H1 (cell line): ENCODE data around the gene ARHGAP32. TPM values are rescaled to one million over a fixed set of nuclear protein-coding genes. Genes with fewer than 3 reads are reported as not detected.

Source experiments
- CTCF ChIA-PET: fragments of 300-600 bp; sonication (Branson Sonifier 250); formaldehyde crosslinking; loops from one replicate; lab custom pipeline; 2021; ENCODE audit not compliant: partially characterized antibody; lab: Charles Lee
- POLR2A ChIA-PET: fragments of 300-600 bp; sonication (Branson Sonifier 250); formaldehyde crosslinking; loops from one replicate; lab custom pipeline; 2021; ENCODE audit warnings: inconsistent platforms; ENCODE audit not compliant: partially characterized antibody; lab: Charles Lee
- DNase-seq, 2 experiments: peaks; one replicate each; pipeline versions ENCODE4 v3.0.0 to v3.0.0-alpha.2; 2010 to 2022; ENCODE audit warnings: low spot score in 2 of 2, low read depth in 1 of 2, mixed read lengths in 1 of 2
- FAIRE-seq: peaks from 2 replicates; lab custom pipeline; 2011; peaks lifted over from hg19 to GRCh38; lab: Jason Lieb, UNC
- H2AFZ ChIP-seq: 2 replicates; pipeline ENCODE4 v1.8.1; 2012; ENCODE audit warnings: low read length, inconsistent platforms
- H2AK5ac ChIP-seq: 2 replicates; pipeline ENCODE4 v1.6.1; 2013; ENCODE audit warnings: low read depth, low read length
- H2BK120ac ChIP-seq: replicated peaks from 2 replicates; pipeline ENCODE3; 2013; ENCODE audit warnings: low read depth, low read length, inconsistent platforms
- H2BK12ac ChIP-seq: 2 replicates; pipeline ENCODE4 v1.6.1; 2013; ENCODE audit warnings: low read depth, low read length
- H2BK15ac ChIP-seq: 2 replicates; pipeline ENCODE4 v1.6.1; 2013; ENCODE audit warnings: low read length
- H2BK20ac ChIP-seq: 2 replicates; pipeline ENCODE4 v1.6.1; 2013; ENCODE audit warnings: low read length
- H2BK5ac ChIP-seq: 2 replicates; pipeline ENCODE4 v1.6.1; 2013; ENCODE audit warnings: low read depth, low read length
- H3K14ac ChIP-seq: 2 replicates; pipeline ENCODE4 v1.6.1; 2013; ENCODE audit warnings: inconsistent platforms; ENCODE audit not compliant: insufficient read length
- H3K18ac ChIP-seq: 2 replicates; pipeline ENCODE4 v1.6.1; 2013; ENCODE audit warnings: low read length; ENCODE audit errors: extremely low read depth
- H3K23ac ChIP-seq: 2 replicates; pipeline ENCODE4 v1.6.1; 2013; ENCODE audit warnings: inconsistent platforms; ENCODE audit not compliant: insufficient read length
- H3K23me2 ChIP-seq: 2 replicates; pipeline ENCODE4 v1.6.1; 2013; ENCODE audit warnings: low read depth, low read length
- H3K27ac ChIP-seq: 2 replicates; pipeline ENCODE4 v1.6.1; 2011; ENCODE audit warnings: low read depth, low read length, inconsistent platforms
- H3K27me3 ChIP-seq, 4 experiments: replicated peaks in 1 of 4; 1 replicate in 1 of 4; 2 replicates in 3 of 4; pipeline versions ENCODE4 v1.6.1 to v1.8.1; 2011 to 2013; ENCODE audit warnings: low read length in 3 of 4, mild to moderate bottlenecking in 3 of 4, inconsistent platforms in 2 of 4, mixed read lengths in 2 of 4, moderate library complexity in 1 of 4; ENCODE audit not compliant: control insufficient read depth in 3 of 4, insufficient read depth in 3 of 4; ENCODE audit errors: extremely low read depth in 1 of 4
- H3K36me3 ChIP-seq, 4 experiments: 2 replicates each; pipeline versions ENCODE4 v1.6.1 to v1.8.1; 2011 to 2013; ENCODE audit warnings: mild to moderate bottlenecking in 4 of 4, low read length in 3 of 4, moderate library complexity in 2 of 4, control low read depth in 1 of 4, inconsistent platforms in 1 of 4; ENCODE audit not compliant: insufficient read depth in 4 of 4, control insufficient read depth in 2 of 4
- H3K4ac ChIP-seq: replicated peaks from 2 replicates; pipeline ENCODE3; 2013; ENCODE audit warnings: low read length, low read depth, mixed read lengths, inconsistent platforms; ENCODE audit not compliant: insufficient read length
- H3K4me1 ChIP-seq, 4 experiments: replicated peaks in 1 of 4; 1 replicate in 1 of 4; 2 replicates in 3 of 4; pipeline versions ENCODE4 v1.6.1 to v1.8.1; 2011 to 2013; ENCODE audit warnings: low read length in 3 of 4, inconsistent platforms in 2 of 4, mixed read lengths in 1 of 4; ENCODE audit not compliant: insufficient read depth in 4 of 4, control insufficient read depth in 3 of 4
- H3K4me2 ChIP-seq, 2 experiments: 2 replicates each; pipeline versions ENCODE4 v1.6.1 to v1.8.1; 2011 to 2013; ENCODE audit warnings: low read depth in 2 of 2, low read length in 2 of 2, control low read depth in 1 of 2, inconsistent platforms in 1 of 2, mild to moderate bottlenecking in 1 of 2; ENCODE audit not compliant: insufficient read depth in 1 of 2
- H3K4me3 ChIP-seq, 4 experiments: fragments of 200-600, 300-600 bp in 1 of 4; sonication (generic), shearing (Covaris generic), sonication (Bioruptor Twin) in 1 of 4; 2 replicates each; pipeline versions ENCODE4 v1.5.1 to v1.8.1; 2011 to 2016; ENCODE audit warnings: low read length in 4 of 4, low read depth in 3 of 4, control low read depth in 2 of 4, inconsistent platforms in 2 of 4, mild to moderate bottlenecking in 2 of 4, mixed read lengths in 1 of 4, moderate library complexity in 1 of 4; ENCODE audit not compliant: insufficient read depth in 2 of 4; ENCODE audit errors: extremely low read depth in 1 of 4
- H3K56ac ChIP-seq: replicated peaks from 2 replicates; pipeline ENCODE3; 2013; ENCODE audit warnings: low read depth, mild to moderate bottlenecking, mixed read lengths, low read length, inconsistent platforms; ENCODE audit not compliant: insufficient read length
- H3K79me1 ChIP-seq: 2 replicates; pipeline ENCODE4 v1.6.1; 2013; ENCODE audit warnings: low read depth, low read length, control low read depth
- H3K79me2 ChIP-seq, 2 experiments: 2 replicates each; pipeline versions ENCODE4 v1.6.1 to v1.8.1; 2012 to 2013; ENCODE audit warnings: low read length in 2 of 2, mild to moderate bottlenecking in 2 of 2, inconsistent platforms in 1 of 2; ENCODE audit not compliant: insufficient read depth in 2 of 2, control insufficient read depth in 1 of 2
- H3K9ac ChIP-seq, 4 experiments: replicated peaks in 1 of 4; 1 replicate in 1 of 4; 2 replicates in 3 of 4; pipeline versions ENCODE4 v1.6.1 to v1.8.1; 2011 to 2013; ENCODE audit warnings: low read depth in 3 of 4, low read length in 3 of 4, control low read depth in 2 of 4, mild to moderate bottlenecking in 2 of 4, moderate library complexity in 2 of 4, inconsistent platforms in 1 of 4; ENCODE audit errors: extremely low read depth in 1 of 4
- H3K9me3 ChIP-seq, 2 experiments: 2 replicates each; pipeline versions ENCODE4 v1.6.1 to v1.8.1; 2012 to 2013; ENCODE audit warnings: mild to moderate bottlenecking in 2 of 2, moderate library complexity in 2 of 2, control low read depth in 1 of 2, inconsistent platforms in 1 of 2, low read depth in 1 of 2, low read length in 1 of 2, mixed read lengths in 1 of 2; ENCODE audit not compliant: insufficient read depth in 2 of 2
- H4K20me1 ChIP-seq, 2 experiments: replicated peaks in 1 of 2; 2 replicates each; pipeline versions ENCODE3 to v1.8.1; 2011 to 2013; ENCODE audit warnings: inconsistent platforms in 2 of 2, low read length in 2 of 2, mild to moderate bottlenecking in 1 of 2; ENCODE audit not compliant: insufficient read depth in 2 of 2, control insufficient read depth in 1 of 2
- H4K5ac ChIP-seq: 2 replicates; pipeline ENCODE4 v1.6.1; 2013; ENCODE audit warnings: low read length, low read depth, mixed read lengths, inconsistent platforms; ENCODE audit not compliant: insufficient read length
- H4K8ac ChIP-seq: 2 replicates; pipeline ENCODE4 v1.8.0; 2013; ENCODE audit warnings: mild to moderate bottlenecking, moderate library complexity, low read length, inconsistent platforms; ENCODE audit not compliant: insufficient read depth; ENCODE audit errors: extremely low read depth
- H4K91ac ChIP-seq: replicated peaks from 2 replicates; pipeline ENCODE3; 2013; ENCODE audit warnings: low read length, mixed read lengths, inconsistent platforms; ENCODE audit not compliant: insufficient read length
- ASH2L ChIP-seq: fragments of 200-600, 300-600 bp; sonication (generic); IDR thresholded peaks from one replicate; pipeline ENCODE4 v1.7.1; 2017; ENCODE audit warnings: low read length
- ATF3 ChIP-seq: IDR thresholded peaks from 2 replicates; pipeline ENCODE4 v1.6.1; 2011; ENCODE audit warnings: low read depth, mild to moderate bottlenecking, low read length; ENCODE audit not compliant: insufficient read depth
- CHD2 ChIP-seq: IDR thresholded peaks from 2 replicates; pipeline ENCODE4 v1.6.1; 2012; ENCODE audit warnings: low read length, improper control_type of control experiment
- EP300 ChIP-seq, 2 experiments: IDR thresholded peaks; 1 replicate in 1 of 2; 2 replicates in 1 of 2; pipeline ENCODE4 v1.6.1; 2011 to 2012; ENCODE audit warnings: low read depth in 2 of 2, low read length in 2 of 2, mild to moderate bottlenecking in 2 of 2, borderline replicate concordance in 1 of 2, inconsistent platforms in 1 of 2, moderate library complexity in 1 of 2
- KDM4A ChIP-seq: IDR thresholded peaks from one replicate; pipeline ENCODE4 v1.7.1; 2012; ENCODE audit warnings: low read depth, mild to moderate bottlenecking, moderate library complexity, low read length, inconsistent platforms; ENCODE audit not compliant: severe bottlenecking
- NRF1 ChIP-seq: IDR thresholded peaks from 2 replicates; pipeline ENCODE4 v1.6.1; 2011; ENCODE audit warnings: mild to moderate bottlenecking, low read depth, low read length, improper control_type of control experiment
- RBBP5 ChIP-seq: IDR thresholded peaks from 2 replicates; pipeline ENCODE4 v1.7.1; 2012; ENCODE audit warnings: low read depth, mild to moderate bottlenecking, inconsistent platforms, low read length, moderate library complexity, borderline replicate concordance
- RFX5 ChIP-seq: IDR thresholded peaks from 2 replicates; pipeline ENCODE4 v1.6.1; 2011; ENCODE audit warnings: low read depth, low read length, improper control_type of control experiment, borderline replicate concordance
- RXRA ChIP-seq: IDR thresholded peaks from 2 replicates; pipeline ENCODE4 v1.6.1; 2011; ENCODE audit warnings: low read depth, mild to moderate bottlenecking, low read length, moderate library complexity; ENCODE audit not compliant: insufficient read depth
- SIRT6 ChIP-seq: IDR thresholded peaks from one replicate; pipeline ENCODE4 v1.7.1; 2012; ENCODE audit warnings: low read length, inconsistent platforms
- WGBS, 2 experiments: shearing (Covaris generic) in 1 of 2; methylation state at CpG; one replicate each; pipeline versions ENCODE4 v1.1.6 to v1.1.7; 2013 to 2015; ENCODE audit warnings: low lambda C conversion rate in 2 of 2, mixed read lengths in 2 of 2, inconsistent platforms in 1 of 2, low coverage in 1 of 2, missing lambda C conversion rate in 1 of 2; ENCODE audit not compliant: insufficient replicate concordance in 2 of 2, insufficient coverage in 1 of 2, insufficient read length in 1 of 2; ENCODE audit errors: extremely low coverage in 1 of 2, missing lambda C conversion rate in 1 of 2; 5-methylcytosine and 5-hydroxymethylcytosine counted together
- polyA plus RNA-seq, 7 experiments: library from polyadenylated mRNA; depleted of rRNA in 3 of 7; stranded (reverse) in 5 of 7; unstranded in 2 of 7; fragments of >200 nt in 5 of 7; fragments of 200-250 nt in 2 of 7; gene quantifications; 1 replicate in 5 of 7; 2 replicates in 1 of 7; 4 replicates in 1 of 7; pipeline versions ENCODE4 v1.2.1 to v1.2.3, GENCODE V29; 2011 to 2013; ENCODE audit warnings: missing spikeins in 2 of 7, mixed read lengths in 2 of 7
- total RNA-seq: library from RNA; stranded (reverse); fragmentation: NEBNext Ultra II Directional; extraction: Animal tissue kit (Norgen Biotek cat#: 25700); gene quantifications from 2 replicates; pipeline ENCODE4 v1.2.1, GENCODE V29; 2021
- TF ChIP-seq, protein P1 (sequence below), 3 experiments: IDR thresholded peaks; 1 replicate in 2 of 3; 2 replicates in 1 of 3; pipeline versions ENCODE4 v1.5.1 to v1.6.1; 2011; ENCODE audit warnings: low read length in 3 of 3, mild to moderate bottlenecking in 3 of 3, inconsistent platforms in 2 of 3, low read depth in 1 of 3, moderate library complexity in 1 of 3; ENCODE audit not compliant: insufficient read depth in 1 of 3; ENCODE audit errors: control extremely low read depth in 1 of 3

ARHGAP32 gene
- total and polyA plus RNA-seq, 2 of the 8 experiments (the other 6 are each of a cell fraction or from before 2014, with no cell fraction given): 13.7 to 30.0 TPM

DNA sequence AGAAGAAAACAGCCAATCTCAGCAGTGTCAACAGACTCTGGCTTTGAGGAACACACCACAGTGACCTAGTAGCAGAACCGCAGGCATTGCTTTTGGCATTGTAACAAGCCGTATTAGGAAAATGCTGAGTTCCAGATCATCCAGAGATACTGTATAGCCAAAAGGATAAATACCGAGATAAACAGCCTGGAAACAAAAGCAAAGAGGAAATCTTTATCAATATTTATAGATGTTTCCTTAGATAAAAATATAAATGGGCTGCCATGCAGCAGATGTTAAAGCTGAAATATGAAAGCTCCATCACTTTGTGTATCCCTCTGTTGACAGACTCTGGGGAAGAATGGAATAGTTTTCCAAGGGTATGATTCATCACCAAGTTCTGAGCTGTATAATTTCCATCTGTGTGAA is 150.5 kb downstream of the ARHGAP32 start:
- no peak overlapping the region for H4K8ac ChIP-seq
- no peak overlapping the region for H3K23ac ChIP-seq
- CTCF ChIA-PET: interaction anchor here (1.0 kb wide), 1 partner anchor 86 kb away, joined by 3 read pairs; no protein-coding TSS in a partner anchor
- WGBS, 2 experiments: 95% methylated on average over 3 of the region's 3 CpGs; no CpG with 5 or more reads in 1 of the 2 experiments
- H2AK5ac ChIP-seq: no peak overlapping the region
- H4K20me1 ChIP-seq: no peaks in the 10 kb centered on the region
- H3K79me2 ChIP-seq: no peaks in the 10 kb centered on the region
- H3K4me3 ChIP-seq: no peak overlapping the region
- no peaks in the 10 kb centered on the region for H3K23me2 ChIP-seq
- no peak overlapping the region for H2BK15ac ChIP-seq
- H4K91ac ChIP-seq: no peak overlapping the region
- POLR2A ChIA-PET: interaction anchor here (0.7 kb wide), 1 partner anchor 167 kb away, joined by 3 read pairs; no protein-coding TSS in a partner anchor
- no peak overlapping the region for H2BK20ac ChIP-seq
- H3K27ac ChIP-seq: no peak overlapping the region
- H3K9me3 ChIP-seq: peaks cover 0 to 3% of the 10 kb centered on the region in 2 experiments; a peak in 1 of 4 replicates
- H3K4me2 ChIP-seq: no peak overlapping the region
- no peak for DNase-seq
- no peak overlapping the region for H3K18ac ChIP-seq
- no peak overlapping the region for H2BK5ac ChIP-seq
- FAIRE-seq: no peak
- H3K14ac ChIP-seq: no peak overlapping the region
- no peak overlapping the region for H2BK120ac ChIP-seq
- H3K4me1 ChIP-seq: no peaks in the 10 kb centered on the region
- H3K79me1 ChIP-seq: no peaks in the 10 kb centered on the region
- no peak overlapping the region for H2BK12ac ChIP-seq
- no peak overlapping the region for H3K9ac ChIP-seq
- H4K5ac ChIP-seq: no peak overlapping the region
- H3K56ac ChIP-seq: no peak overlapping the region
- H2AFZ ChIP-seq: no peak overlapping the region
- no peak overlapping the region for H3K4ac ChIP-seq
- H3K36me3 ChIP-seq: no peaks in the 10 kb centered on the region; a peak in 2 of 8 replicates
- peaks cover 0 to 2% (median 0%) of the 10 kb centered on the region in 4 experiments; a peak in 1 of 7 replicates for H3K27me3 ChIP-seq
- no peak for TF ChIP-seq CHD2
- no peak for TF ChIP-seq KDM4A
- TF ChIP-seq NRF1: no peak
- no peak for TF ChIP-seq EP300 (IDR thresholded peaks at IDR 0.05; ENCODE audit: borderline replicate concordance in 1 of 2, low read depth in 2 of 2, low read length in 2 of 2)
- TF ChIP-seq SIRT6: no peak
- TF ChIP-seq, protein P1, sequence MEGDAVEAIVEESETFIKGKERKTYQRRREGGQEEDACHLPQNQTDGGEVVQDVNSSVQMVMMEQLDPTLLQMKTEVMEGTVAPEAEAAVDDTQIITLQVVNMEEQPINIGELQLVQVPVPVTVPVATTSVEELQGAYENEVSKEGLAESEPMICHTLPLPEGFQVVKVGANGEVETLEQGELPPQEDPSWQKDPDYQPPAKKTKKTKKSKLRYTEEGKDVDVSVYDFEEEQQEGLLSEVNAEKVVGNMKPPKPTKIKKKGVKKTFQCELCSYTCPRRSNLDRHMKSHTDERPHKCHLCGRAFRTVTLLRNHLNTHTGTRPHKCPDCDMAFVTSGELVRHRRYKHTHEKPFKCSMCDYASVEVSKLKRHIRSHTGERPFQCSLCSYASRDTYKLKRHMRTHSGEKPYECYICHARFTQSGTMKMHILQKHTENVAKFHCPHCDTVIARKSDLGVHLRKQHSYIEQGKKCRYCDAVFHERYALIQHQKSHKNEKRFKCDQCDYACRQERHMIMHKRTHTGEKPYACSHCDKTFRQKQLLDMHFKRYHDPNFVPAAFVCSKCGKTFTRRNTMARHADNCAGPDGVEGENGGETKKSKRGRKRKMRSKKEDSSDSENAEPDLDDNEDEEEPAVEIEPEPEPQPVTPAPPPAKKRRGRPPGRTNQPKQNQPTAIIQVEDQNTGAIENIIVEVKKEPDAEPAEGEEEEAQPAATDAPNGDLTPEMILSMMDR (IDR thresholded peaks at IDR 0.05; ENCODE audit: control extremely low read depth in 1 of 3, insufficient read depth in 1 of 3, low read depth in 1 of 3, low read length in 3 of 3): no peak
- TF ChIP-seq RBBP5: no peak
- TF ChIP-seq ATF3: no peak
- no peak for TF ChIP-seq RXRA
- no peak for TF ChIP-seq RFX5
- TF ChIP-seq ASH2L: no peak
